Measurements from ENCODE around the gene RPUSD4.

- TF ChIP-seq POLR2A (IDR thresholded peaks at IDR 0.05) (no peak), CTCF (IDR thresholded peaks at IDR 0.05) (no peak), POLR2AphosphoS5 (IDR thresholded peaks at IDR 0.05) (no peak)
Measured at GRCh38 chr11:126256216-126256615, 44.8 kb upstream of the RPUSD4 start.
